DOHH2 (cell line): ENCODE measurements around the gene CCDC32.

Experiments
- H3F3A ChIP-seq: fragments of 200-600 bp; sonication (generic), shearing (Covaris generic); 2 replicates; pipeline ENCODE4 v1.6.0; 2016; ENCODE audit warnings: antibody characterized with exemption, mild to moderate bottlenecking; ENCODE audit not compliant: control insufficient read depth, insufficient read depth
- H3K27ac ChIP-seq: fragments of 200-600 bp; sonication (generic); 2 replicates; pipeline ENCODE4 v1.5.1; 2014; ENCODE audit warnings: low read depth, mild to moderate bottlenecking, low read length, moderate library complexity
- H3K27me3 ChIP-seq: fragments of 200-600 bp; sonication (generic); 2 replicates; pipeline ENCODE4 v1.6.1; 2014; ENCODE audit warnings: mild to moderate bottlenecking, low read length, mixed read lengths; ENCODE audit not compliant: control insufficient read depth
- H3K36me3 ChIP-seq: fragments of 200-600 bp; sonication (generic); 2 replicates; pipeline ENCODE4 v1.6.1; 2014; ENCODE audit warnings: mild to moderate bottlenecking, low read length, moderate library complexity, mixed read lengths; ENCODE audit not compliant: control insufficient read depth
- H3K4me1 ChIP-seq: fragments of 200-600 bp; sonication (generic); 2 replicates; pipeline ENCODE4 v1.6.1; 2014; ENCODE audit warnings: mild to moderate bottlenecking, low read length, mixed read lengths; ENCODE audit not compliant: control insufficient read depth
- H3K4me2 ChIP-seq: fragments of 200-600 bp; sonication (generic); 2 replicates; pipeline ENCODE4 v1.6.0; 2014; ENCODE audit warnings: mild to moderate bottlenecking, low read length, moderate library complexity
- H3K4me3 ChIP-seq: fragments of 200-600 bp; sonication (generic); 2 replicates; pipeline ENCODE4 v1.5.1; 2014; ENCODE audit warnings: mild to moderate bottlenecking, low read length, mixed read lengths
- H3K79me2 ChIP-seq: fragments of 200-600 bp; sonication (generic); 2 replicates; pipeline ENCODE4 v1.6.1; 2014; ENCODE audit warnings: mild to moderate bottlenecking, low read length, mixed read lengths; ENCODE audit not compliant: control insufficient read depth
- H3K9me2 ChIP-seq: fragments of 200-600 bp; sonication (generic); replicated peaks from 2 replicates; pipeline ENCODE4 v1.6.1; 2014; ENCODE audit warnings: mild to moderate bottlenecking, low read length, mixed read lengths; ENCODE audit not compliant: control insufficient read depth
- H3K9me3 ChIP-seq: fragments of 200-600 bp; sonication (generic); 2 replicates; pipeline ENCODE4 v1.6.1; 2014; ENCODE audit warnings: antibody characterized with exemption, low read length, mixed read lengths; ENCODE audit not compliant: control insufficient read depth, insufficient read depth
- H4K20me1 ChIP-seq: fragments of 200-600 bp; sonication (generic); 2 replicates; pipeline ENCODE4 v1.6.0; 2014; ENCODE audit warnings: low read depth, mild to moderate bottlenecking, antibody characterized with exemption, low read length, moderate library complexity; ENCODE audit not compliant: control insufficient read depth, insufficient read depth
- CTCF ChIP-seq: fragments of 200-600 bp; sonication (generic); IDR thresholded peaks from one replicate; pipeline ENCODE4 v1.5.1; 2014; ENCODE audit warnings: antibody characterized with exemption, mild to moderate bottlenecking, low read depth, low read length; ENCODE audit not compliant: poor library complexity, severe bottlenecking
- EZH2phosphoT487 ChIP-seq: fragments of 200-600 bp; sonication (generic); IDR thresholded peaks from 2 replicates; pipeline ENCODE4 v1.6.1; 2017; ENCODE audit warnings: borderline replicate concordance, mild to moderate bottlenecking, antibody characterized with exemption, low read length, moderate library complexity, mixed read lengths

CCDC32 gene

GRCh38 chr15:40562691-40563090 lies 2.2 kb downstream of the CCDC32 start:
- H3K4me1 ChIP-seq = peaks cover 31% of the 10 kb centered on the region
- TF ChIP-seq CTCF (no peak), EZH2phosphoT487 (no peak)
- H3K36me3 ChIP-seq = no peaks in the 10 kb centered on the region; the same call in 1 of the 2 replicates
- H3K9me3 ChIP-seq = no peaks in the 10 kb centered on the region
- H3K27me3 ChIP-seq = no peaks in the 10 kb centered on the region
- H3K27ac ChIP-seq = no peak overlapping the region
- H3F3A ChIP-seq = no peaks in the 10 kb centered on the region
- H3K79me2 ChIP-seq = peaks cover 12% of the 10 kb centered on the region
- no peak overlapping the region for H3K4me3 ChIP-seq
- no peaks in the 10 kb centered on the region for H3K9me2 ChIP-seq
- no peak overlapping the region for H3K4me2 ChIP-seq
- no peaks in the 10 kb centered on the region for H4K20me1 ChIP-seq

- Histone ChIP-seq H3K27ac (no peak overlapping the region), H3K4me1 (peaks cover 14% of the 10 kb centered on the region), H3K36me3 (peaks cover 8% of the 10 kb centered on the region; the same call in 1 of the 2 replicates), H3K9me3 (no peaks in the 10 kb centered on the region), H3K4me2 (no peak overlapping the region), H3K9me2 (no peaks in the 10 kb centered on the region), H4K20me1 (no peaks in the 10 kb centered on the region), H3K79me2 (peaks cover 5% of the 10 kb centered on the region), H3F3A (no peaks in the 10 kb centered on the region), H3K27me3 (no peaks in the 10 kb centered on the region), H3K4me3 (no peak overlapping the region)
- TF ChIP-seq CTCF = no peak
- no peak for TF ChIP-seq EZH2phosphoT487
Measured at GRCh38 chr15:40558952-40559742, 5.7 kb downstream of the CCDC32 start.

GRCh38 chr15:40555876-40556275 lies 9.0 kb downstream of the CCDC32 start:
- no peak overlapping the region for H3K4me3 ChIP-seq
- H3K79me2 ChIP-seq = no peaks in the 10 kb centered on the region
- H3K4me2 ChIP-seq = no peak overlapping the region
- peaks cover 26% of the 10 kb centered on the region for H3K4me1 ChIP-seq
- TF ChIP-seq CTCF = no peak
- TF ChIP-seq EZH2phosphoT487 = no peak
- H3K27ac ChIP-seq = no peak overlapping the region
- H3F3A ChIP-seq = no peaks in the 10 kb centered on the region
- no peaks in the 10 kb centered on the region for H3K27me3 ChIP-seq
- no peaks in the 10 kb centered on the region for H3K9me2 ChIP-seq
- H3K9me3 ChIP-seq = no peaks in the 10 kb centered on the region
- no peaks in the 10 kb centered on the region for H4K20me1 ChIP-seq
- peaks cover 14% of the 10 kb centered on the region for H3K36me3 ChIP-seq
